Sigmoid colon (tissue), 7 donors: ENCODE measurements around the gene GEMIN5. TPM values are rescaled to one million over a fixed set of nuclear protein-coding genes. Genes with fewer than 3 reads are reported as not detected.
"Not testable (repeated sequence)": the region's sequence is repeated elsewhere in the genome, so short reads cannot be mapped to it uniquely, and the experiment has no call there.

Experiments
- DNase-seq: peaks from one replicate; pipeline ENCODE4 v3.0.0-alpha.2; 2019
- H3K27ac ChIP-seq, 4 donors: fragments of 200-600 bp; sonication (generic); one replicate each; pipeline ENCODE4 v1.5.1; 2016 to 2019; ENCODE audit warnings: mild to moderate bottlenecking in 1 of 4
- H3K27me3 ChIP-seq, 3 donors: fragments of 200-600 bp; sonication (generic); one replicate each; pipeline ENCODE4 v1.5.1; 2019; ENCODE audit warnings: mild to moderate bottlenecking in 1 of 3
- H3K36me3 ChIP-seq, 4 donors: fragments of 200-600 bp; sonication (generic); one replicate each; pipeline ENCODE4 v1.5.1; 2016 to 2019
- H3K4me1 ChIP-seq, 4 donors: fragments of 200-600 bp; sonication (generic); one replicate each; pipeline ENCODE4 v1.5.1; 2017 to 2019
- H3K4me3 ChIP-seq, 4 donors: fragments of 200-600 bp; sonication (generic); one replicate each; pipeline ENCODE4 v1.5.1; 2017 to 2019; ENCODE audit warnings: mild to moderate bottlenecking in 2 of 4, moderate library complexity in 1 of 4
- H3K9me3 ChIP-seq, 4 donors: fragments of 200-600 bp in 3 of 4; sonication (generic) in 3 of 4; one replicate each; pipeline versions ENCODE4 v1.5.1 to v1.6.1; 2013 to 2019
- CTCF ChIP-seq, 4 experiments: fragments of 450-650 bp in 3 of 4; fragments of 200-600 bp in 1 of 4; IDR thresholded peaks; one replicate each; pipeline ENCODE4 v1.5.1; 2016 to 2019; ENCODE audit warnings: antibody characterized with exemption in 4 of 4, mild to moderate bottlenecking in 3 of 4, moderate library complexity in 2 of 4
- EP300 ChIP-seq, 4 donors: sonication (generic); formaldehyde crosslinking; IDR thresholded peaks; one replicate each; pipeline ENCODE4 v1.6.1; 2017; ENCODE audit warnings: antibody characterized with exemption in 4 of 4
- POLR2A ChIP-seq, 2 donors: fragments of 450-650 bp; IDR thresholded peaks; one replicate each; pipeline ENCODE4 v1.6.1; 2016; ENCODE audit warnings: antibody characterized with exemption in 2 of 2, mild to moderate bottlenecking in 2 of 2, moderate library complexity in 2 of 2
- POLR2AphosphoS5 ChIP-seq, 4 donors: sonication (generic); formaldehyde crosslinking; IDR thresholded peaks; one replicate each; pipeline ENCODE4 v1.6.1; 2017; ENCODE audit warnings: antibody characterized with exemption in 4 of 4
- WGBS, 2 donors: extraction: QIAGEN DNeasy Blood & Tissue Kit; methylation state at CpG; one replicate each; pipeline ENCODE4 v1.1.7; 2013; 5-methylcytosine and 5-hydroxymethylcytosine counted together
- intact Hi-C: fragments of 100-400 bp; cut with DNase I; formaldehyde crosslinking; loops from one replicate; pipeline ENCODE4 v1.15.1; 2023
- polyA plus RNA-seq, 3 donors: library from polyadenylated mRNA; stranded (reverse); fragments of 200-250 nt; gene quantifications; one replicate each; pipeline ENCODE4 v1.2.3, GENCODE V29; 2013
- total RNA-seq, 4 donors: library from RNA; depleted of rRNA; stranded (reverse); fragments of >200 nt; gene quantifications; one replicate each; pipeline ENCODE4 v1.1.0, GENCODE V29; 2016
- donor health status: healthy with polysubstance abuse.
- donor health status: Bipolar disorder and iron deficiency.
- donor health status: healthy.

Gene GEMIN5
- total and polyA plus RNA-seq, 7 donors: 0.92 to 15.2 (median 12.2) TPM

- intact Hi-C loops: no loop called here
- H3K4me3 ChIP-seq: no peak overlapping the region
- H3K9me3 ChIP-seq: no peaks in the 10 kb centered on the region
- no peak for DNase-seq
- TF ChIP-seq CTCF (IDR thresholded peaks at IDR 0.05) (no peak), POLR2AphosphoS5 (IDR thresholded peaks at IDR 0.05) (no peak), EP300 (IDR thresholded peaks at IDR 0.05) (no peak), POLR2A (IDR thresholded peaks at IDR 0.05) (no peak)
- whole genome bisulfite sequencing, 2 donors: 91% methylated on average over 3 of the region's 3 CpGs
- H3K4me1 ChIP-seq: peaks cover 0 to 19% (median 14%) of the 10 kb centered on the region in 4 donors
- H3K27ac ChIP-seq: no peak overlapping the region
- no peaks in the 10 kb centered on the region for H3K27me3 ChIP-seq
- H3K36me3 ChIP-seq: peaks cover 5 to 53% (median 7%) of the 10 kb centered on the region in 4 donors
These were observed 4.5 kb downstream of the GEMIN5 start for GRCh38 chr5:154933537-154933936.

- Histone ChIP-seq H3K27me3 (no peaks in the 10 kb centered on the region), H3K4me1 (no peaks in the 10 kb centered on the region), H3K4me3 (no peak overlapping the region), H3K36me3 (peaks cover 9 to 94% (median 39%) of the 10 kb centered on the region in 4 donors), H3K9me3 (no peaks in the 10 kb centered on the region), H3K27ac (no peak overlapping the region)
- WGBS, 2 donors: 83 to 90% methylated on average over 7 of the region's 7 CpGs
- TF ChIP-seq EP300 (IDR thresholded peaks at IDR 0.05) (no peak), CTCF (IDR thresholded peaks at IDR 0.05) (no peak), POLR2A (IDR thresholded peaks at IDR 0.05) (no peak), POLR2AphosphoS5 (IDR thresholded peaks at IDR 0.05) (no peak)
- no peak for DNase-seq
- intact Hi-C loops: loop anchor here (10.0 kb wide), 1 partner anchor 469 kb away; no protein-coding TSS in a partner anchor
These were observed 14.3 kb downstream of the GEMIN5 start for GRCh38 chr5:154923441-154924430.

GRCh38 chr5:154917757-154918156, 20.3 kb downstream of the GEMIN5 start:
- Histone ChIP-seq H3K9me3 (no peaks in the 10 kb centered on the region), H3K36me3 (peaks cover 19 to 96% (median 33%) of the 10 kb centered on the region in 4 donors), H3K4me3 (no peak overlapping the region), H3K4me1 (no peaks in the 10 kb centered on the region), H3K27ac (no peak overlapping the region), H3K27me3 (no peaks in the 10 kb centered on the region)
- TF ChIP-seq EP300 (IDR thresholded peaks at IDR 0.05) (no peak), POLR2AphosphoS5 (IDR thresholded peaks at IDR 0.05) (no peak), CTCF (IDR thresholded peaks at IDR 0.05) (no peak), POLR2A (IDR thresholded peaks at IDR 0.05) (no peak)
- intact Hi-C loops: no loop called here
- DNase-seq: no peak
- WGBS, 2 donors: 83 to 91% methylated on average over 4 of the region's 4 CpGs

- intact Hi-C loops: no loop called here
These were observed 21.1 kb downstream of the GEMIN5 start for GRCh38 chr5:154916874-154917273.

GRCh38 chr5:154905601-154906000, 32.4 kb downstream of the GEMIN5 start:
- DNase-seq, intact Hi-C loops, H3K4me1 ChIP-seq, H3K27me3 ChIP-seq, H3K27ac ChIP-seq, H3K9me3 ChIP-seq, H3K4me3 ChIP-seq: not testable (repeated sequence)
- WGBS, 2 donors: 94% methylated on average over 7 of the region's 7 CpGs
- H3K36me3 ChIP-seq: peaks cover 0 to 100% (median 43%) of the 10 kb centered on the region in 4 donors

More at GRCh38 chr5:154916874-154917273, 21.1 kb downstream of the GEMIN5 start:
- no peaks in the 10 kb centered on the region for H3K27me3 ChIP-seq
- no peak overlapping the region for H3K27ac ChIP-seq
- H3K4me1 ChIP-seq: no peaks in the 10 kb centered on the region
- H3K9me3 ChIP-seq: no peaks in the 10 kb centered on the region
- WGBS, 2 donors: 66 to 88% methylated on average over 3 of the region's 3 CpGs
- peaks cover 26 to 98% (median 37%) of the 10 kb centered on the region in 4 donors for H3K36me3 ChIP-seq
- H3K4me3 ChIP-seq: no peak overlapping the region
- TF ChIP-seq POLR2A (IDR thresholded peaks at IDR 0.05) (no peak), EP300 (IDR thresholded peaks at IDR 0.05) (no peak), POLR2AphosphoS5 (IDR thresholded peaks at IDR 0.05) (no peak), CTCF (IDR thresholded peaks at IDR 0.05) (no peak)
- no peak for DNase-seq
